ENCODE results near the gene ENDOG.

DNA sequence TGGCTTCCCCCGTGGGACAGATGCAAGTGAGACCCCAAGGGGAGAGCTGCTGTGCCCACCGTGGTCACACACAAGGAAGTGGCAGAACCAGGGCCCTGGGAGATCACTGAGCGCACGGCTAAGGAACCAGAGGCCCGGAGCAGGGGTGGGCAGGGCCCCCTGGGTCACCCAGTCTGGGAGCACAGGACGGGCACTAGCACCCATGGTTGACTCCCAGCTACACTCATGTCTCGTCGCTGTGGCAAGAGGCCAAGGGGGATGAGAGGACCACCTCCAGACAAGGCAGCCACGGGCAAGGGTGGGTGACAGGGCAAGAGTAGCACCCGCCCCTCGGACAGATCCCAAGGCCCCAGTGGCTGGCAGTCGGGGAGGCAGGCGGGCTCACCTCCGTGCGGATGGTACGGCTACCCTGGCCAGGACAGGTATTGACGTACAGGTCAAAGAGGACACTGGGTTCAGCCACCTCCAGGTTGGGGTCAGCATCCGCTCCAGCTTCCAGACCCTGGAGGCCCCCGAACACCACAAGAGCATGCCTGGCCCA, 5.1 kb downstream of the ENDOG start:
- TF ChIP-seq, protein P1, sequence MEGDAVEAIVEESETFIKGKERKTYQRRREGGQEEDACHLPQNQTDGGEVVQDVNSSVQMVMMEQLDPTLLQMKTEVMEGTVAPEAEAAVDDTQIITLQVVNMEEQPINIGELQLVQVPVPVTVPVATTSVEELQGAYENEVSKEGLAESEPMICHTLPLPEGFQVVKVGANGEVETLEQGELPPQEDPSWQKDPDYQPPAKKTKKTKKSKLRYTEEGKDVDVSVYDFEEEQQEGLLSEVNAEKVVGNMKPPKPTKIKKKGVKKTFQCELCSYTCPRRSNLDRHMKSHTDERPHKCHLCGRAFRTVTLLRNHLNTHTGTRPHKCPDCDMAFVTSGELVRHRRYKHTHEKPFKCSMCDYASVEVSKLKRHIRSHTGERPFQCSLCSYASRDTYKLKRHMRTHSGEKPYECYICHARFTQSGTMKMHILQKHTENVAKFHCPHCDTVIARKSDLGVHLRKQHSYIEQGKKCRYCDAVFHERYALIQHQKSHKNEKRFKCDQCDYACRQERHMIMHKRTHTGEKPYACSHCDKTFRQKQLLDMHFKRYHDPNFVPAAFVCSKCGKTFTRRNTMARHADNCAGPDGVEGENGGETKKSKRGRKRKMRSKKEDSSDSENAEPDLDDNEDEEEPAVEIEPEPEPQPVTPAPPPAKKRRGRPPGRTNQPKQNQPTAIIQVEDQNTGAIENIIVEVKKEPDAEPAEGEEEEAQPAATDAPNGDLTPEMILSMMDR (IDR thresholded peaks at IDR 0.05; ENCODE audit: low read depth, low read length), result no peak
- no peak for TF ChIP-seq POLR2A (IDR thresholded peaks at IDR 0.05; ENCODE audit: extremely low read depth, insufficient read length)
